ENCODE results near the gene PSENEN. TPM values are rescaled to one million over a fixed set of nuclear protein-coding genes. Genes with fewer than 3 reads are reported as not detected.

PSENEN gene
- total RNA-seq, 2 donors from 2014 or later, result 10.6 to 21.1 TPM

- TF ChIP-seq POLR2A (IDR thresholded peaks at IDR 0.05) (no peak), CTCF (IDR thresholded peaks at IDR 0.05) (no peak)
- H3K36me3 ChIP-seq (replicated peaks in 1 of 2; ENCODE audit: insufficient read depth in 1 of 2, low read depth in 2 of 2), result peaks cover 24 to 64% of the 10 kb centered on the region in 2 donors
- H3K4me3 ChIP-seq, result no peak overlapping the region
- H3K9me3 ChIP-seq, result no peaks in the 10 kb centered on the region
- H3K27me3 ChIP-seq, result no peaks in the 10 kb centered on the region
- DNase-seq, result no peak
- H3K27ac ChIP-seq, result no peak overlapping the region
- ATAC-seq, result no peak
- WGBS, 2 donors, result 87 to 91% methylated on average over 16 to 18 of the region's 18 CpGs
- intact Hi-C loops (cut with DNase I), result no loop called here
- no peaks in the 10 kb centered on the region for H3K4me1 ChIP-seq
These were observed 16.4 kb upstream of the PSENEN start for GRCh38 chr19:35729021-35729420.

- WGBS, 2 donors, result 64 to 94% methylated on average over 2 to 11 of the region's 11 CpGs
These were observed 15.7 kb upstream of the PSENEN start for GRCh38 chr19:35729763-35730162.

GRCh38 chr19:35730326-35730725 lies 15.1 kb upstream of the PSENEN start:
- WGBS, 2 donors, result 93 to 94% methylated on average over 14 to 18 of the region's 18 CpGs
- TF ChIP-seq CTCF (IDR thresholded peaks at IDR 0.05) (no peak), POLR2A (IDR thresholded peaks at IDR 0.05) (no peak)
- intact Hi-C loops (cut with DNase I), result no loop called here
- Histone ChIP-seq H3K36me3 (replicated peaks in 1 of 2; ENCODE audit: insufficient read depth in 1 of 2, low read depth in 2 of 2) (peaks cover 13 to 58% of the 10 kb centered on the region in 2 donors), H3K27me3 (no peaks in the 10 kb centered on the region), H3K4me3 (no peak overlapping the region), H3K27ac (no peak overlapping the region), H3K9me3 (no peaks in the 10 kb centered on the region), H3K4me1 (no peaks in the 10 kb centered on the region)
- ATAC-seq, result no peak
- DNase-seq, result no peak

More at GRCh38 chr19:35729763-35730162, 15.7 kb upstream of the PSENEN start:
- Histone ChIP-seq H3K27ac (no peak overlapping the region), H3K27me3 (no peaks in the 10 kb centered on the region), H3K9me3 (no peaks in the 10 kb centered on the region), H3K36me3 (replicated peaks in 1 of 2; ENCODE audit: insufficient read depth in 1 of 2, low read depth in 2 of 2) (peaks cover 17 to 64% of the 10 kb centered on the region in 2 donors), H3K4me3 (no peak overlapping the region), H3K4me1 (no peaks in the 10 kb centered on the region)
- DNase-seq, result no peak
- TF ChIP-seq POLR2A (IDR thresholded peaks at IDR 0.05), result no peak
- no peak for TF ChIP-seq CTCF (IDR thresholded peaks at IDR 0.05)
- intact Hi-C loops (cut with DNase I), result no loop called here
- no peak for ATAC-seq

- H3K36me3 ChIP-seq (replicated peaks in 1 of 2; ENCODE audit: insufficient read depth in 1 of 2, low read depth in 2 of 2), result peaks cover 5 to 50% of the 10 kb centered on the region in 2 donors
These were observed 14.1 kb upstream of the PSENEN start for GRCh38 chr19:35731353-35731752.

More at GRCh38 chr19:35731353-35731752, 14.1 kb upstream of the PSENEN start:
- Histone ChIP-seq H3K27me3 (no peaks in the 10 kb centered on the region), H3K4me3 (no peak overlapping the region), H3K27ac (no peak overlapping the region), H3K9me3 (no peaks in the 10 kb centered on the region), H3K4me1 (no peaks in the 10 kb centered on the region)
- WGBS, 2 donors, result 93% methylated on average over 9 of the region's 9 CpGs
- intact Hi-C loops (cut with DNase I), result no loop called here
- DNase-seq (no peak), ATAC-seq (no peak)
- no peak for TF ChIP-seq CTCF (IDR thresholded peaks at IDR 0.05)
- no peak for TF ChIP-seq POLR2A (IDR thresholded peaks at IDR 0.05)
